ENCODE data around the gene STK39. TPM values are rescaled to one million over a fixed set of nuclear protein-coding genes. Genes with fewer than 3 reads are reported as not detected.

Gene STK39
- polyA plus RNA-seq, 1 donor from 2014 or later = 9.5 TPM

Small RNA genes lying within 50 kb of the gene (small RNA-seq; reads per million reads assigned to genes)
- gene AC067940.1 = 0 to 1.5 (median 0.48) reads per million in 3 experiments

Other genes with a start within 250 kb of the STK39 start
- 56.3 and 59.3 TPM in 2 replicates for gene CERS6, start 208.7 kb upstream of the STK39 start, polyA plus RNA-seq